Measurements from ENCODE around the gene HSPA9.
"Not testable (repeated sequence)": the region's sequence is repeated elsewhere in the genome, so short reads cannot be mapped to it uniquely, and the experiment has no call there.

The HSPA9 gene

GRCh38 chr5:138528744-138529469, 46.3 kb downstream of the HSPA9 start:
- no peak for DNase-seq

DNA sequence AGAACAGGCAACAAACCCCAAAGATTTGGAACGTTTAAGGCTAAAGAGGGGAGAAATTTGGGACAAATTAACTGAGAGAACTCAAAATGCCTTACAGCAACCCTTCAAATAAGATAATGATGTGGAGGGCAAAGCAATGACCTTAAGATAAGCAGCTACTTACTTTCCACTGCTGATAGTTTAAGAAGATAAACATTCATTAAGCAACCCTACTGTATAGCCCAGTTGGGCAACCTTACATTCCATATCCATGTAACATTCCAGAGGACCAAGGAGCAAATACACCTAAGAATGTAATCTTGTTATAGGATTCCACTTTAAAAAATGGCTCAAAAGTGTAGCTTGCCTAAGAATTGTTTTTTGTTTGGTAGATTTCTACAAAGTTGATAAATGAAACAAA, 47.0 kb downstream of the HSPA9 start:
- DNase-seq = no peak

DNA sequence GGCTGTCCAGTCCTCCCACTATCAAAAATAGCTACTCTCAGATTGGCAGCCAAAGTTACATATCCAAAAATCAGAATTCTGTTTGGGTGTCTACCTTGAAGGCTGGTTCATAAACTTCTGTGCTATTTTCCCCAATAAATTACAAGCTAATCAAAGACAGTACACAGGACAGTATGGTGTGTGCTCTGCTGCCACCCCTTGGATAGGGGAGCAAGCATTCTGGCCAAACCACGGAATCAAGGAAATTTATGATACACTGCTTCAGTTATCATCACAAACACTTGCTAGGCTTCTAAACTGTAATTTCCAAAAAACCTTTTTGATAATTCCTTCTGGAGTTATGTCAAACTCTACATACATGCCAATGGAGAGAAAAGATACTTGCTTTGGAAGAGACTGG, 48.0 kb downstream of the HSPA9 start:
- no peak for DNase-seq

DNA sequence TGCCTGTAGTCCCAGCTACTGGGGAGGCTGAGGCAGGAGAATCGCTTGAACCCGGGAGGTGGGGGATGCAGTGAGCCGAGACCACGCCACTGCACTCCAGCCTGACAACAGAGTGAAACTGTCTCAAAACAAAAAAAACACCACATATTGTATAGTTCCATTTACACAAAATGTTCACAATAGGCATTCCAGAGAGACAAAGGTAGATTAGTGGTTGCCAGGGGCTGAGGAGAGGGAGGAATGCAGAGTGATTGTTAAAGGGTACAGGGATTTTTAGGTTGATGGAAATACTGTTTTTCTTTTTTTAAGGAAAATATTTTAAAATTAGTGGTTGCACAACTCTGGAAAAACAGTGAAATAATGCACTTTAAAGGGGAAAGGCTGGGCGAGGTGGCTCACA, 51.8 kb downstream of the HSPA9 start:
- DNase-seq = no peak

DNA sequence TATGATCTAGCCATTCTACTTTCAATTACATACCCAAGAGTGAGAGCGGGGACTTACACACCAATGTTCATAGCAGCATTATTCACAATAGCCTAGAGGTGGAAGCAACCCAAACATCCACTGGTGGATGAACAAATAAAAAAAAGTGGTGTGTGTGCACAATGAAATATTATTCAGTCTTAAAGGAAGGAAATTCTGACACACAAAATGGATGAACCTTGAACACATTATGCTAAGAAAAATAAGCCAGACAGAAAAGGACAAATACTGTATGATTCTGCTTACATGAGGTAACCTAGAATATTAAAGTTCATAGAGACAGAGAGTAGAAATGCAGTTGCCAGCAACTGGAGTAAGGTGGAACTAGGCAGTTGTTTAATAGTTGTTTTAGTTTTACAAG, 54.2 kb downstream of the HSPA9 start:
- no peak for DNase-seq

GRCh38 chr5:138517437-138517836, 57.8 kb downstream of the HSPA9 start:
- no peak for DNase-seq

GRCh38 chr5:138515556-138516245, 59.5 kb downstream of the HSPA9 start:
- no peak for DNase-seq

GRCh38 chr5:138514021-138514420, 61.2 kb downstream of the HSPA9 start:
- DNase-seq = no peak

DNA sequence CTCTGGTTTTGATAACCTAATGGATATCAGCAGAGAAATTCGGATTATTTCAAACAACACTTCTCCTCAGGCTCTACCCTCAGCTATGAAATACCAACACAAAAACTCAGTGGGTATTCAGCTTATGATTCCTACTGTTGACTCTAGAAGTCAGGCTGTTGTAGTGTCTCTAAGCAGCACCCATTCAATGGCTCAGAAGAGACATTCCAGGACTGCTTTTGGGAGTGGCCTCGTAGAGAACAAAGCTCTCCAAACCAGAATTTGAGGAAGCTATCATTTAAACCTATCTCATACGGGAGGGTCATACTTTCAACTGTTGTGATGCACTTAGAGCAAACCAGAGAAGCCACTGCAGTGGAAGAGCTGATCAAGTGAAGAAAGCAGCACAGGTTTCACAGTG, 66.2 kb downstream of the HSPA9 start:
- no peak for DNase-seq

DNA sequence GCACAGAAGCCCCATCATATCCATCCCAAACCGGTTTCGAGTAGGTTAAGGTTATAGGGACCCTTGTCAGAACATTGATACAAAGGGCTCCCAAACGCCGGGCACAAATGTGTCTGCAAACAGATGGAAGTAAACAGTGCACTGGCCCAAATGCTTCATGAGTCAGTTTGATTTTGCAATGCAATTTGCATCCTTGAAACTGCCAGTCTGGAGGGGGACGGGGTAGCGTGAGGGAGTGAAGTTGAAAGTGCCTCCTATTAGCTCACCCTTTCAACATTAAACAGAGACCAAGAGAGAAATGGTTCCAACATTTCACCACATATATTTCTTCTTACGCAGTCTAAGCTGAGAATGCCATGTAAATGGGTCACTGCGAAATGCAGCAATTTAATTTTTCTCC, 67.7 kb downstream of the HSPA9 start:
- DNase-seq = not testable (repeated sequence)

DNA sequence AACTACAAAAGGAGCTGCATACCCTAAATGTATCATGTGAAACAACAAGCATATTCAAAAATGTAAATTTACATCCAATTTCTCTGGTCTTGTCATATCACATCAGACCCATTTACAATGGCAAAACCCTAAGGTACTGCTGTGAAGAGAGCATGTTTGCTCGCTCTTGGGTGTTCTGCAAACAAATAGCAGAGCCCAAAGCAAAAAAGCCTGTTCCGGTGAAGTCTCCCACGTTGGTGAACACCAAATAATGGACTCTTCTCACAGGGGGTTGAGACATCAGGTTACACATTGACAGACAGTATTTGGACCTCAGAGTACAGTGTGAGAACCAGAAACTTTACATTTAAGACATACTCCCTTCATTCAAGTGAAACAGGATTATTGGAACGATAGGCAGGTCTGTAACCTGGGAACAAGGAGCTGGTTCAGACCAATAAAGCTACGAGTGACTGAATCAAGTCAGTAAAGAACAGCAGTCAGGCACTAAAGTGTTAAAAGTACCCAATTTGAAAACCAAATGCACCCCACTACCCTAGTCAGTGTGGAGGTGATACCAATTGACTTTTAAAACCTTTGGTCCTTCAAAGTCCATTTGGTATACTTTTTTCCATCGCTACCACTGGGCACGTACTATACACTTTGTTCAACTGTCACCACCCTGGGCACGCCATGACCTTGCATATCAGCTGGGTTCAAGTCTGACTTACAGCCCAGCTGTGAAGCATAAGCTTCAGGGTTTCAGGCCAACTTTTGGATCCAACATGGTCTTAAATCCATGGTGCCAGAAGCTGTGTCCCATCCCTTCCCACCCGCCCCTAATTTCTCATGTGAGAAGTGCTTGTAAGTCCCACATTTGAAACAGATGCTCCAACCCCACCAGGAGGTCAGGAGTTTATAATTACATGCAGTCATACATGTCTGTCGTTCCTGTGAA, 68.6 kb downstream of the HSPA9 start:
- no peak for DNase-seq

DNA sequence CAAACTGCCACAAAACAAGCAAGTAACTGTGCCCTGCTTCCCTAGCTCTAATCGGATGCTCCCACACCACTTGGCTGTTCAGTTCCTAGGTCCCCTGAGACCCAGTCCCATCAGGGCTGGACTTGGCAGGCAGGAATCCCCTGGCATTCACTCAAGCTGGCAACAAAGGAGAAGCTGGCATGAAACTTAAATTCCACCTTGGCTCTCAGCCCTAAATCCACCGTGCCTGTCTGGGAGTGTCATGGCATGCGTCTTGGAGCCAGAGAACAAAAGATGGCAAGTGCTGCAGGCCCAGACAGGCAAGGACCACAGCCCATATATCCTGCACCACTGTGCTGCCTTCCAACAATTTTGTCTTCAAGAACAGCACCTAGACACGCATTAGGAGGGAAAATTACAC, 70.4 kb downstream of the HSPA9 start:
- DNase-seq = no peak

Measured in GDM1 (cell line).